Endodermal cell (in vitro differentiated cells): ENCODE measurements around the gene RPS14. TPM values are rescaled to one million over a fixed set of nuclear protein-coding genes. Genes with fewer than 3 reads are reported as not detected.

Source experiments
- DNase-seq: peaks from one replicate; pipeline ENCODE4 v3.0.0-alpha.2; 2017
- H3K27ac ChIP-seq: 2 replicates; pipeline ENCODE4 v1.5.1; 2013; ENCODE audit warnings: mild to moderate bottlenecking, low read depth, low read length, moderate library complexity
- H3K27me3 ChIP-seq: 2 replicates; pipeline ENCODE4 v1.6.1; 2013; ENCODE audit warnings: mild to moderate bottlenecking, low read length, moderate library complexity; ENCODE audit not compliant: insufficient read depth, control insufficient read depth, poor library complexity, severe bottlenecking
- H3K36me3 ChIP-seq: 2 replicates; pipeline ENCODE4 v1.7.0; 2013; ENCODE audit warnings: mild to moderate bottlenecking, low read length, moderate library complexity; ENCODE audit not compliant: control insufficient read depth, insufficient read depth
- H3K4me1 ChIP-seq: one replicate; pipeline ENCODE4 v1.7.0; 2013; ENCODE audit warnings: low read length; ENCODE audit not compliant: control insufficient read depth, insufficient read depth
- H3K4me3 ChIP-seq: 2 replicates; pipeline ENCODE4 v1.5.1; 2013; ENCODE audit warnings: mild to moderate bottlenecking, low read length, moderate library complexity
- H3K9ac ChIP-seq: 2 replicates; pipeline ENCODE4 v1.6.1; 2013; ENCODE audit warnings: mild to moderate bottlenecking, low read length, moderate library complexity; ENCODE audit not compliant: poor library complexity, severe bottlenecking; ENCODE audit errors: extremely low read depth
- H3K9me3 ChIP-seq: 2 replicates; pipeline ENCODE4 v1.6.1; 2013; ENCODE audit warnings: mild to moderate bottlenecking, low read length, moderate library complexity; ENCODE audit not compliant: control insufficient read depth
- H3K27ac Mint-ChIP-seq: 2 replicates; pipeline ENCODE4 v1.8.0; 2020; ENCODE audit warnings: mixed read lengths
- H3K27me3 Mint-ChIP-seq: 2 replicates; pipeline ENCODE4 v1.8.0; 2021; ENCODE audit warnings: mild to moderate bottlenecking, mixed read lengths; ENCODE audit not compliant: insufficient read depth
- H3K36me3 Mint-ChIP-seq: 2 replicates; pipeline ENCODE4 v1.8.0; 2020; ENCODE audit warnings: low read depth, mixed read lengths
- H3K4me1 Mint-ChIP-seq: 2 replicates; pipeline ENCODE4 v1.8.0; 2020; ENCODE audit warnings: mixed read lengths
- H3K4me3 Mint-ChIP-seq: 2 replicates; pipeline ENCODE4 v1.8.0; 2020; ENCODE audit warnings: mild to moderate bottlenecking, moderate library complexity, mixed read lengths
- H3K9me3 Mint-ChIP-seq: 2 replicates; pipeline ENCODE4 v1.8.0; 2020; ENCODE audit warnings: mild to moderate bottlenecking, mixed read lengths
- WGBS, 2 experiments: methylation state at CpG; one replicate each; pipeline versions ENCODE4 v1.1.5 to v1.1.7; 2013; ENCODE audit warnings: missing lambda C conversion rate in 2 of 2, mixed read lengths in 1 of 2; ENCODE audit not compliant: insufficient coverage in 1 of 2, insufficient read length in 1 of 2; 5-methylcytosine and 5-hydroxymethylcytosine counted together
- total RNA-seq, 2 donors: library from RNA; stranded (reverse); fragmentation: NEBNext Ultra II Directional in 1 of 2; extraction: Animal tissue kit (Norgen Biotek cat#: 25700) in 1 of 2; gene quantifications; 2 replicates in 1 of 2; 3 replicates in 1 of 2; pipeline ENCODE4 v1.2.1, GENCODE V29; 2021
- TF ChIP-seq, protein P1 (sequence below): fragments of 200-600 bp; sonication (generic); conservative IDR thresholded peaks from 2 replicates; pipeline ENCODE4 v1.5.0; 2021; ENCODE audit warnings: antibody characterized with exemption, mild to moderate bottlenecking

Gene RPS14
- total RNA-seq, 2 donors from 2014 or later, result 2,313 to 2,316 TPM

DNA sequence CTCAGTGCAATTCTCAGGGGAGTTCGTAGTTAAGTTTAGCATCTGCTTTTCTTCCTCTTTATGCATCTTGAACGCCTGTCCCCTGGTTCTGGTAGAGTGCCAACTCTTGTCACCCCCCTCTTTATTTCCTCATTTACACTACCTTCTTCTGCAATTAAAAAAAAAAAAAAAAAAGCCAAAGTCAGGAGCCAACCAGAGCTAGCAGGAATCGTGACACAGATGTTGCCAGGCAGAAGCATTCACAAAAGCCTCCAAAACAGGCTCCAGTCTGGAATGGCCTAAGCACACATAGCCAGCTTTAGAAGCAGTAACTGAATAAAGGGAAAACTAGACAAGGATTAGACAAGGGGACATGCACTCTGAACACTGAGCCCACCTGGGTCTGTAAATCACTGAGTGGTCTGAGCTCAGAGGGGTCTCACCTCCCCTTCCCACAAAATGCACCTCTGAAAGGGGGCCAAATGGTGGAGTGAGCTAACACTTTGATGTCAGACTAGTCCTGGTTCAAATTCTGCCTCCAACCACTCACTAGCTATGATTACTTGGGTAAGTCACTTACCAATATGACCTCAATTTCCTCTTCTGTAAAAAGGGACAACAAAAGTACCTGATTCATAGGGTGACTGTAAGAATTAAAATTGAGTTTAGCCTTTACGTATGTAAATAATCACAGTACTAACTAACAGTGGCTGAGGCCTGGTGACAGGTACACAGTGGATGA lies 38.9 kb downstream of the RPS14 start:
- Histone ChIP-seq H3K36me3 (no peaks in the 10 kb centered on the region), H3K27me3 (no peaks in the 10 kb centered on the region), H3K9ac (no peak overlapping the region), H3K27ac (no peak overlapping the region), H3K9me3 (no peaks in the 10 kb centered on the region), H3K4me1 (no peaks in the 10 kb centered on the region), H3K4me3 (no peak overlapping the region)
- H3K27ac Mint-ChIP-seq, result peak overlapping the region; percentile 91
- 67 to 89% methylated on average over 1 to 4 of the region's 4 CpGs for WGBS, 2 experiments
- TF ChIP-seq, protein P1, sequence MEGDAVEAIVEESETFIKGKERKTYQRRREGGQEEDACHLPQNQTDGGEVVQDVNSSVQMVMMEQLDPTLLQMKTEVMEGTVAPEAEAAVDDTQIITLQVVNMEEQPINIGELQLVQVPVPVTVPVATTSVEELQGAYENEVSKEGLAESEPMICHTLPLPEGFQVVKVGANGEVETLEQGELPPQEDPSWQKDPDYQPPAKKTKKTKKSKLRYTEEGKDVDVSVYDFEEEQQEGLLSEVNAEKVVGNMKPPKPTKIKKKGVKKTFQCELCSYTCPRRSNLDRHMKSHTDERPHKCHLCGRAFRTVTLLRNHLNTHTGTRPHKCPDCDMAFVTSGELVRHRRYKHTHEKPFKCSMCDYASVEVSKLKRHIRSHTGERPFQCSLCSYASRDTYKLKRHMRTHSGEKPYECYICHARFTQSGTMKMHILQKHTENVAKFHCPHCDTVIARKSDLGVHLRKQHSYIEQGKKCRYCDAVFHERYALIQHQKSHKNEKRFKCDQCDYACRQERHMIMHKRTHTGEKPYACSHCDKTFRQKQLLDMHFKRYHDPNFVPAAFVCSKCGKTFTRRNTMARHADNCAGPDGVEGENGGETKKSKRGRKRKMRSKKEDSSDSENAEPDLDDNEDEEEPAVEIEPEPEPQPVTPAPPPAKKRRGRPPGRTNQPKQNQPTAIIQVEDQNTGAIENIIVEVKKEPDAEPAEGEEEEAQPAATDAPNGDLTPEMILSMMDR, result no peak
- H3K9me3 Mint-ChIP-seq, result no peaks in the 10 kb centered on the region
- peaks cover 15% of the 10 kb centered on the region for H3K4me1 Mint-ChIP-seq
- H3K36me3 Mint-ChIP-seq, result no peaks in the 10 kb centered on the region
- peak; percentile 81 for DNase-seq
- no peak overlapping the region for H3K4me3 Mint-ChIP-seq
- no peaks in the 10 kb centered on the region for H3K27me3 Mint-ChIP-seq

DNA sequence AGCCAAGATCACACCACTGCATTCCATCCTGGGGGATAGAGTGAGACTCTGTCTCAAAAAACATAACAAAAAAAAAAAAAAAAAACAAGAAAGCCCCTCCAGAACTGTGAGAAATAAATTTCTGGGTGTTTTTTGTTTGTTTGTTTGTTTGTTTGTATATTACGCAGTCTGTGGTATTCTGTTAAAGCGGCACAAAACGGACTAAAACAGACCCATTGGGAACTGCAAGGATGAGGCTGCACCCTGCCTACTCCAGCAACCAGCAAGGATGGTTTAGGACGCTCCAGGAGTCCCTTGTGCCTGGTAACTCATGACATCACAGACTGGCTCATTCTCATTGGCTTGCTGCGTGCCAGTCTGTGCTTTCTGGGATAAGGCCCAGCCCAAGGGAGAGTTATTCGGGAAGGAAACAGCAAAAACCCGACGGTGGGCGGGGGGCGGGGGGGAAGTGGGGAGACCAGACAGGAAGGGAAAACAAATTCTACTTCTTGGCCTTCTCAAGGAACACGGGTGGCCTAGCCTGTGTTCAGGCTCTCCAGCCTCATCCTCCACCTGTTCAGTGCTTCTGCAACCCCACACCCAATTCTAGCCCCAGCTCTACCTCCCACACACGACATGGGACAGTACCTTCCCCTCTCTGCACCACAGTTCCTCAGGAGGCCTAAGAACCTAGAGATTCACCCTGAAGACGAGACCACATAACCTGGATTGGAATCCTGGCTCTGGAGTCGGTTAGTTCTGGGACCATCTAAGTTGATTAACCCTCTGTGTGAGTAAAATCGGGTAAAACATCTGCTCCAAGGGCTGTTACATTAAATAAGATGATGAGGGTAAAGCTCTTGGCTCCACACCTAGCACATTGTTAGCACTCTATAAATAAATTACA lies 39.7 kb downstream of the RPS14 start:
- Mint-ChIP-seq H3K9me3 (no peaks in the 10 kb centered on the region), H3K27me3 (no peaks in the 10 kb centered on the region), H3K36me3 (no peaks in the 10 kb centered on the region), H3K4me1 (peaks cover 15% of the 10 kb centered on the region), H3K4me3 (peak overlapping the region; percentile 38), H3K27ac (peak overlapping the region; percentile 91)
- Histone ChIP-seq H3K4me1 (no peaks in the 10 kb centered on the region), H3K9me3 (no peaks in the 10 kb centered on the region), H3K27me3 (no peaks in the 10 kb centered on the region), H3K4me3 (no peak overlapping the region), H3K36me3 (no peaks in the 10 kb centered on the region), H3K27ac (no peak overlapping the region), H3K9ac (no peak overlapping the region)
- DNase-seq, result peak; percentile 95
- WGBS, 2 experiments, result 20 to 26% methylated on average over 11 to 15 of the region's 15 CpGs
- TF ChIP-seq, protein P1, result no peak

DNA sequence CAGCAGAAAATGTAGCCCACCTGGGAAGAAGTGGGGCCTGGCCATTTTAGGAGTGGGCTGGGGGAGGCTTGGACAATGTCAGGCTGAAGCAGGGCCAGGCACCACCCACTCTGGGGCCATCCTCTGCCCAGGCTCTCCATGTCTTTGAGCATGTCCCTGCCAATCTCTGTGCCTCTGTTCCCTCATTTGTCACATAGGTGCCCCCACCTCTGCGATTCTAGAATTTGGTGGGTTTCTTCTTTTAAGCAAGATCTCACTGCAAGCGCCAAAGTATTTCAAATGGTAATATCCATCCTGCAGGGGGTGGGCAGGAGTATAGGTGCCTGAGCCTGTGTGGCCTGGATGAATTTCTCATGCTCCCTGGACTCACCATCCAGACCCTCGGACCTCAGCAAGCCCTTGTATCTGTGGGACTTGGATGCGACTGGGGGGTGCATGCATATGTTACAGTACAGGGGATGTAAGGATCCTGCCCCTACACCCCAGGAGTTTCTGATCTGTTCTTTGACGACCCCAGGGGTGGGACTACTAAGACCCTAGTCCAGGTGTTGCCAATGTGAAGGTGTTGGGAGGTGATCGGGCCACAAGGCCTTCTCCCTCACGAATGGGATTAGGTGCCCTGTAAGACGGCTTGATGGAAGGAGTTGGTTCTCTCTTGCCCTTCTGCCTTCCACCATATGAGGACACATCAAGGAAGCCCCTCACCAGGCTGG lies 41.2 kb downstream of the RPS14 start:
- no peaks in the 10 kb centered on the region for H3K27me3 Mint-ChIP-seq
- no peak overlapping the region for H3K4me3 Mint-ChIP-seq
- Histone ChIP-seq H3K36me3 (no peaks in the 10 kb centered on the region), H3K4me3 (no peak overlapping the region), H3K4me1 (no peaks in the 10 kb centered on the region), H3K27me3 (no peaks in the 10 kb centered on the region), H3K9me3 (no peaks in the 10 kb centered on the region), H3K27ac (no peak overlapping the region), H3K9ac (no peak overlapping the region)
- DNase-seq, result no peak
- peak overlapping the region; percentile 61 for H3K27ac Mint-ChIP-seq
- TF ChIP-seq, protein P1, result no peak
- H3K36me3 Mint-ChIP-seq, result no peaks in the 10 kb centered on the region
- H3K9me3 Mint-ChIP-seq, result no peaks in the 10 kb centered on the region
- WGBS, 2 experiments, result 89 to 95% methylated on average over 8 of the region's 8 CpGs
- H3K4me1 Mint-ChIP-seq, result peaks cover 15% of the 10 kb centered on the region
